Measurements from ENCODE around the gene NHLRC2. TPM values are rescaled to one million over a fixed set of nuclear protein-coding genes. Genes with fewer than 3 reads are reported as not detected.
"Not testable (repeated sequence)": the region's sequence is repeated elsewhere in the genome, so short reads cannot be mapped to it uniquely, and the experiment has no call there.

Gene NHLRC2
- total RNA-seq, 1 experiment from 2014 or later: 19.4 TPM

DNA sequence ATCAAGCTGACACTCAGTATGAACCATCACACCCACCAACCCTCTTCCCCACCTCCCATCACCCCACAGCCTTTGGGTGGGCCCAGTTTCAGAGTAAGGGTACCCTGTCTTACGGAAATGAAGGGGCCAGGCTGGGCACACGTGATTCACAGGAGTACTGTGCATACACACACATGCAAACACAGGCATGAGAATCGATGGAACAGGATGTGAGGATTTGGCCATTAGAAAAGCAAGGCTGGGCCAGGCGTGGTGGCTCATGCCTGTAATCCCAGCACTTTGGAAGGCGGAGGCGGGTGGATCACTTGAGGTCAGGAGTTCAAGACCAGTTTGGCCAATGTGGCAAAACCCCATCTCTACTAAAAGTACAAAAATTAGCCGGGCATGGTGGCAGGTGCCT lies 88.7 kb downstream of the NHLRC2 start:
- H3K27me3 ChIP-seq, H3K4me3 ChIP-seq, H3K36me3 ChIP-seq, DNase-seq, H3K9me3 ChIP-seq: not testable (repeated sequence)

GRCh38 chr10:113945075-113945686 lies 90.7 kb downstream of the NHLRC2 start:
- Histone ChIP-seq H3K4me3 (no peak overlapping the region), H3K36me3 (no peaks in the 10 kb centered on the region), H3K27me3 (no peaks in the 10 kb centered on the region), H3K9me3 (no peaks in the 10 kb centered on the region)
- DNase-seq: peak; percentile 62

GRCh38 chr10:113945687-113946085 lies 91.2 kb downstream of the NHLRC2 start:
- H3K27me3 ChIP-seq: no peaks in the 10 kb centered on the region
- no peaks in the 10 kb centered on the region for H3K9me3 ChIP-seq
- DNase-seq: no peak
- H3K4me3 ChIP-seq: no peak overlapping the region
- no peaks in the 10 kb centered on the region for H3K36me3 ChIP-seq

DNA sequence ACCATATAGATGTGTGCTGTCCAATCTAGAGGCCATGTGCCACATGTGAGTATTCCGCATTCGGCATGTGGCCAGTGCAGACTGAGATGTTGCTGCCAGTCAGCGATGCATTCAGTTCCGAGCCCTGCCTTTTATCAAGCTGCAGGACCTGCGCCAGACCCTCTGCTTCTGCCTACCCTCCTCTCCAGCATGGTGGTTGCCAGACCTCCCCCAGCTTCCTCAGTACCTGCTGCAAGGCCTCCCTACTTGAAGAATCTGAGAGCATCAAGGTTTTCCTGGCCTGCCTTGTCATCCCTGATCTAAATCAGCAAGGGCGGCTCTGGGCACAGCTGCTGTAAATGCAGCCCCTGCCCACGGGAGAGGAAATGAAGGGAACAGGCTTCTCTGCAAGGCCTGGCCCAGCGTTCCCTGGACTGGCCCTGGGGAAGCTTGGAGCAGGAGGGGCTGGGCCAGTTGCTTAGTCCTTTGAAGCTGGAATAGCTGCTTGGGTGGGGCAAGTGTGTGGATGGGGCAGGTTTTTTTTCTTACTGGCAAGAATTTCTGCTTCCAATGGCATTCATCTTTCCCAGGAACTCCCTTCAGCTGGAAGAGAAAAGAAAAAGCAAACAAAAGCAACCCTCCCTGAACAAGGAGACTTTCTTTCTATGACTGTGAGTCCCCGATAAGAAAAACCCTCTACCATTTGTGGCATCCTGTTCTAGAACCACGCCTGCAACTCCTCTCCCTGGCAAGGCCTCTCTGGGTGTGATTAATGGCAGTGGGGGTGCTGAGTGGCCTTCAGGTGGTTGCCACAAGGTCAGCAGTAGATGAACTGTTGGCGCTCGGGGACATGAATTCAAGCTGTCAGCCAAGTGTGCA lies 93.0 kb downstream of the NHLRC2 start:
- no peaks in the 10 kb centered on the region for H3K9me3 ChIP-seq
- H3K36me3 ChIP-seq: no peaks in the 10 kb centered on the region
- no peaks in the 10 kb centered on the region for H3K27me3 ChIP-seq
- no peak for DNase-seq
- H3K4me3 ChIP-seq: no peak overlapping the region

DNA sequence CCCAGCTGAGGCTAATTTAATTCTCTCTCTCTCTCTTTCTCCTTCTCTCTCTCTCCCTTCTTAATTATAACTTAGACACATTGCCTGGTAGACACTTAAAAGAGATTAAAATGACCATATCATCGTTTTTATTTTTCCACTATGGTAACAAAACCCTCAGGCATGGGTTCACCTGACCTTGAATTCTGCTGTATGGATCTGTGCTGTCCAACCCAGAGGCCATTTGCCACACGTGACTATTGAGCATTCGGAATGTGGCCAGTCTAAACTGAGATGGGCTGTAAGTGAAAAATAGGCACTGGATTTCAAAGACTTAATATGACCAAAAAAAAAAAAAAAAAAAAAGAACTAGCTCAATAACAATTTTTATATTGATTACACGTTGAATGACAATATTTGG lies 93.6 kb downstream of the NHLRC2 start:
- Histone ChIP-seq H3K27me3 (no peaks in the 10 kb centered on the region), H3K4me3 (no peak overlapping the region), H3K9me3 (no peaks in the 10 kb centered on the region), H3K36me3 (no peaks in the 10 kb centered on the region)
- DNase-seq: no peak

GRCh38 chr10:113950268-113950667 lies 95.8 kb downstream of the NHLRC2 start:
- no peak for DNase-seq
- H3K27me3 ChIP-seq: no peaks in the 10 kb centered on the region
- H3K36me3 ChIP-seq: no peaks in the 10 kb centered on the region
- no peaks in the 10 kb centered on the region for H3K9me3 ChIP-seq
- H3K4me3 ChIP-seq: no peak overlapping the region

- Histone ChIP-seq H3K36me3 (no peaks in the 10 kb centered on the region), H3K9me3 (no peaks in the 10 kb centered on the region), H3K27me3 (no peaks in the 10 kb centered on the region), H3K4me3 (no peak overlapping the region)
- no peak for DNase-seq
Observed at GRCh38 chr10:113953505-113954272, 99.2 kb downstream of the NHLRC2 start.

DNA sequence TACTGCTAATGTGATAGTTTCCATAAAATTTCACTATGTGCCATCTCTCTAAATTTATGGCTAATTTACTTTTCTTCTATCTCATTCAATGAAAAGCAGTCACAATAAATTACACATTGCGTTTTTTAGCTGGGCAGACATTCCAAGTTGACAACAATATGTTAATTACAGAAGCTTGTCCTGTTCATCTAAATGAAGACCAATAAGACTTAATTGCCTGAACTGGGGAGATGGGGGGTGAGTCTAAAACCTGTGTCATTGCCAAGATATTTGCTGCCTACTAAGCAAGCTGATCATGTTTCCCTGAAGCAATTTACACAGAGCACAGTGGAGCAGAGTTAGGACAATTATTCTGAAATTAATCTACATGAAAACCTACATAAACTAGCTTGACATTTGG lies 99.9 kb downstream of the NHLRC2 start:
- Histone ChIP-seq H3K9me3 (no peaks in the 10 kb centered on the region), H3K36me3 (no peaks in the 10 kb centered on the region)

DNA sequence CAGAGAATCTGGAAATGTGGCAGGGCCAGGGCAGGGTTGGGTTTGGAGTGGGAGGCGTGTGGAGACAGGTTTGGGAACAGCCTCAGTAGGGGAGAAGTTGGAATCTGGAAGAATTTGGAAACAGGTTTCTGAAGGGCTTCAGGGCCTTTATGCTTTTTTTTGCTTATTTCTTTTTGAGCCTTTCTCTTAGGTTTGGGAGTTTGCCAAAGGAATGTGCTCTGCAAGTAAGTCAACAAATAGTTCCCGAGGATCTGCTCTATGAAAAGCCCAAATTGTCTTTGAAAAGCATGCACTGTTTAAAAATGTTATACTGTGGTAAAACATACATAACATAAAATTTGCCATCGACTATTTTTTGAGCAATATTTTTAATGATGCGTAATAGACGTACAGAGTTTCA lies 102.6 kb downstream of the NHLRC2 start:
- H3K9me3 ChIP-seq: no peaks in the 10 kb centered on the region
- DNase-seq: no peak
- no peaks in the 10 kb centered on the region for H3K27me3 ChIP-seq
- no peaks in the 10 kb centered on the region for H3K36me3 ChIP-seq
- H3K4me3 ChIP-seq: no peak overlapping the region

More for the DNA sequence above, 99.9 kb downstream of the NHLRC2 start:
- no peak overlapping the region for H3K4me3 ChIP-seq
- no peak for DNase-seq
- no peaks in the 10 kb centered on the region for H3K27me3 ChIP-seq

GRCh38 chr10:113958631-113959382 lies 104.3 kb downstream of the NHLRC2 start:
- Histone ChIP-seq H3K9me3 (no peaks in the 10 kb centered on the region), H3K27me3 (no peaks in the 10 kb centered on the region), H3K36me3 (no peaks in the 10 kb centered on the region), H3K4me3 (no peak overlapping the region)
- peak; percentile 70 for DNase-seq

DNA sequence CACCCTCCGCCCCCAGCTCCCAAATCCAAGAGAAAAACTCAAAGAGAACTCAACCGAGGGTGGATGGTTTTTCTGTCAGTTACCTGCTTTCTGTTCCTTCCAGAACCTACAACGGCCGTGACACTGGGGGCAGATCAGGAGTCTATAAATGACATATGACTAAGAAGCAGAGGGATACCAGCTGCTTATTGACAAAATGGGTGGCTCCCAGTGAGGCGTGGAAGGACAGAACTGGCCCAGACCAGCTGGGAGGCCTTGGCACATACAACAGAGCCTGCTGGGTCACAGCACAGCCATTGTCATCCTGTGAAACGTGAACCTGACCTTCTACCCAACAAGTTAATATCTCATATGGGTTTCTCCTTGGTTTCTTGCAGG lies 104.9 kb downstream of the NHLRC2 start:
- Histone ChIP-seq H3K4me3 (no peak overlapping the region), H3K9me3 (no peaks in the 10 kb centered on the region), H3K27me3 (no peaks in the 10 kb centered on the region), H3K36me3 (no peaks in the 10 kb centered on the region)
- no peak for DNase-seq

GRCh38 chr10:113960617-113961181 lies 106.2 kb downstream of the NHLRC2 start:
- Histone ChIP-seq H3K27me3 (0 out of 2 replicates have a peak, but pooled peaks cover 2% of the 10 kb centered on the region), H3K9me3 (no peaks in the 10 kb centered on the region), H3K36me3 (no peaks in the 10 kb centered on the region), H3K4me3 (no peak overlapping the region)
- DNase-seq: no peak

GRCh38 chr10:113961182-113962031 lies 106.9 kb downstream of the NHLRC2 start:
- no peak overlapping the region for H3K4me3 ChIP-seq
- H3K27me3 ChIP-seq: 0 out of 2 replicates have a peak, but pooled peaks cover 2% of the 10 kb centered on the region
- DNase-seq: no peak
- no peaks in the 10 kb centered on the region for H3K9me3 ChIP-seq
- no peaks in the 10 kb centered on the region for H3K36me3 ChIP-seq

GRCh38 chr10:113965077-113965476 lies 110.6 kb downstream of the NHLRC2 start:
- DNase-seq: no peak
- Histone ChIP-seq H3K36me3 (no peaks in the 10 kb centered on the region), H3K27me3 (0 out of 2 replicates have a peak, but pooled peaks cover 2% of the 10 kb centered on the region), H3K9me3 (no peaks in the 10 kb centered on the region), H3K4me3 (no peak overlapping the region)

DNA sequence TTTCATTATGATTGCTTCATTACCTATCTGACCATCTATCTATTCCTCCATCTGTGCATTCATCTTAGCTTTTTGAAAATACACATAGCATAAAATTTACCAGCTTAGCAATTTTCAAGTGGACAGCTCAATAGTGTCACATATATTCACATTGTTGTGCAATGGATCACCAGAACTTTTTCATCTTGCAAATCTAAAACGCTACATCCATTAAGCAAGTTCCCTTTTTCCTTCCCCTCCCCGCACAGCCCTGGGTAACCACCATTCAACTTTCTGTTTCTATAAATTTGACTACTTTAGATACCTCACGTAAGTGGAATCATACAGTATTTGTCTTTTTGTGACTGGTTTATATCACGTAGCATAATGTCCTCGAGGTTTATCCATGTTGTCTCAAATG lies 111.2 kb downstream of the NHLRC2 start:
- no peaks in the 10 kb centered on the region for H3K9me3 ChIP-seq
- H3K27me3 ChIP-seq: 0 out of 2 replicates have a peak, but pooled peaks cover 2% of the 10 kb centered on the region
- no peak overlapping the region for H3K4me3 ChIP-seq
- no peak for DNase-seq
- H3K36me3 ChIP-seq: no peaks in the 10 kb centered on the region

Data from MG63 (cell line).